SW 1271 (cell line): ENCODE data around the gene STIP1.

Source experiments
- DNase-seq, 2 experiments: peaks; one replicate each; lab custom pipeline; 2025; lab: John Stamatoyannopoulos, UW

Gene STIP1

GRCh38 chr11:64251016-64251752, 65.2 kb downstream of the STIP1 start, which contains the start of gene PLCB3:
PLCB3 (plus strand) TSS chr11:64251530; CDS start chr11:64251650, 120 bp downstream.
- DNase-seq, result peak in 1 of 2 experiments; percentile 35

GRCh38 chr11:64251753-64252002, 65.7 kb downstream of the STIP1 start:
- DNase-seq, result no peak

DNA sequence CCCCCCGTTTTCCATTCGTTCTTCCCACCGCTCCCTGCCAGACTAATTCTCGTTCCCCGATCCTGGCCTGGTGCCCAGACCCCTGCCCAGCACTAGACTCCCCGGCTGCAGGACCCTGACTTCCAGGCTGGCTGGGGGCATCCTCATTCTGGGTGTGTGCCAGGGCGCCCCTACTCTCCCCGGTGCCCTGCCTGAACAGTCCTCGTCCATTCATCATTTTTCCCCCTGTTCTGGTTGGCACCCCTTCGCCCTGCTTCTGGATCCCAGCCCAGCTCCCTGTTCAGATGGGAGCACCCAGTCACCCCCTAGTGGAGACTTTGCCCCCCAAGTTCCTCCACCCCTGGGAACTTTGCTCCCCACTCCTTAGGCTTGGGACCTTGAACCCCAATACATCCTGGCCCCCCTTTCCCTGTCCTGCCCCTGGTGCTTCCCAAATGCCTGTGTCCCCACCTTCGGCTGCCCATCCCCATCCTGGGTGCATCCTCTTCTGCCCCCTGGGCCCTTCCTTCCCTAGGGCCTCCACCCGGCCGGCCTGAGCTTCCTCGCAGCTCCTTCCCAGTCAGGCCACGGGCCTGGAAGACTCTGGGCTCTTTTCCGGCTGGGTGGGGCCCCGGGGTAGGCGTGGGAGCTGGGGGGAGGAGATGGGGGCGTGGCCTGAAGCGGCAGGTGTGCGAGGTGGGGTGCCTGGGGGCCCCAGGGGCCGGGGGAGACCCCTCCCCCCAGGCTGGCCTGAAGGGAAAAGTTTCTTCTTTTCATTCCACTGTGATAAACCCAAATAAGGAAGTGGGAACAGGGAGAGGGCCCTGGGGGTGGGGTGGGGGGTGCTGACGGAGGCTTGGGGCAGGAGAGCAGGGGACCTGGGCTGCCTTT, 66.3 kb downstream of the STIP1 start:
- DNase-seq, result peak in 1 of 2 experiments; percentile 44

- no peak for DNase-seq
These were observed 67.1 kb downstream of the STIP1 start for GRCh38 chr11:64253043-64253442.

GRCh38 chr11:64253481-64253880, 67.5 kb downstream of the STIP1 start:
- no peak for DNase-seq
